ENCODE results near the gene CEP89.

The CEP89 gene

GRCh38 chr19:32866564-32867265 is 105.0 kb downstream of the CEP89 start:
- no peak for DNase-seq (ENCODE audit: low spot score)
- ChIA-PET POLR2A (ENCODE audit: low non-redundant PET) (interaction anchor here (0.6 kb wide), 1 partner anchor 191 kb away, joined by 3 read pairs; the partner anchor contains the start of gene RGS9BP), CTCF (no interaction called here)
- H3K27ac ChIP-seq, result no peak overlapping the region
- no peak for TF ChIP-seq CTCF (conservative IDR thresholded peaks at IDR 0.05; ENCODE audit: low read depth)

GRCh38 chr19:32866061-32866460 is 105.7 kb downstream of the CEP89 start:
- no peak for TF ChIP-seq CTCF (conservative IDR thresholded peaks at IDR 0.05; ENCODE audit: low read depth)
- CTCF ChIA-PET, result no interaction called here

GRCh38 chr19:32865326-32865725 is 106.4 kb downstream of the CEP89 start:
- POLR2A ChIA-PET (ENCODE audit: low non-redundant PET), result no interaction called here

More at GRCh38 chr19:32866061-32866460, 105.7 kb downstream of the CEP89 start:
- no peak overlapping the region for H3K27ac ChIP-seq
- POLR2A ChIA-PET (ENCODE audit: low non-redundant PET), result no interaction called here
- DNase-seq (ENCODE audit: low spot score), result no peak

GRCh38 chr19:32864318-32865007 is 107.3 kb downstream of the CEP89 start:
- ChIA-PET POLR2A (ENCODE audit: low non-redundant PET) (no interaction called here), CTCF (no interaction called here)
- DNase-seq (ENCODE audit: low spot score), result no peak
- no peak for TF ChIP-seq CTCF (conservative IDR thresholded peaks at IDR 0.05; ENCODE audit: low read depth)
- no peak overlapping the region for H3K27ac ChIP-seq

More at GRCh38 chr19:32865326-32865725, 106.4 kb downstream of the CEP89 start:
- DNase-seq (ENCODE audit: low spot score), result no peak
- CTCF ChIA-PET, result interaction anchor here (0.6 kb wide), 1 partner anchor 40 kb away, joined by 3 read pairs; no protein-coding TSS in a partner anchor
- H3K27ac ChIP-seq, result no peak overlapping the region
- TF ChIP-seq CTCF (conservative IDR thresholded peaks at IDR 0.05; ENCODE audit: low read depth), result no peak

- DNase-seq (ENCODE audit: low spot score), result no peak
- H3K27ac ChIP-seq, result no peak overlapping the region
- TF ChIP-seq CTCF (conservative IDR thresholded peaks at IDR 0.05; ENCODE audit: low read depth), result no peak
- ChIA-PET CTCF (no interaction called here), POLR2A (ENCODE audit: low non-redundant PET) (no interaction called here)
Observed at GRCh38 chr19:32863841-32864240, 107.9 kb downstream of the CEP89 start.

- POLR2A ChIA-PET (ENCODE audit: low non-redundant PET), result no interaction called here
- CTCF ChIA-PET, result no interaction called here
- TF ChIP-seq CTCF (conservative IDR thresholded peaks at IDR 0.05; ENCODE audit: low read depth), result no peak
- no peak for DNase-seq (ENCODE audit: low spot score)
- no peak overlapping the region for H3K27ac ChIP-seq
Observed at GRCh38 chr19:32863301-32863700, 108.5 kb downstream of the CEP89 start.

Data from RWPE1 (cell line).